GM23248 (cell line): ENCODE results near the gene TMEM178B. TPM values are rescaled to one million over a fixed set of nuclear protein-coding genes. Genes with fewer than 3 reads are reported as not detected.
"Not testable (repeated sequence)": the region's sequence is repeated elsewhere in the genome, so short reads cannot be mapped to it uniquely, and the experiment has no call there.

Experiments used
- DNase-seq: peaks from one replicate; pipeline ENCODE4 v3.0.0-alpha.2; 2015
- H2AFZ ChIP-seq: fragments of 200-600 bp; sonication (generic); 2 replicates; pipeline ENCODE4 v1.6.1; 2016; ENCODE audit warnings: antibody characterized with exemption
- H3F3A ChIP-seq: fragments of 200-600 bp; sonication (generic); 2 replicates; pipeline ENCODE4 v1.6.1; 2016; ENCODE audit warnings: mild to moderate bottlenecking, antibody characterized with exemption, mixed run types; ENCODE audit not compliant: insufficient read depth
- H3K27ac ChIP-seq: fragments of 200-600 bp; sonication (generic); 2 replicates; pipeline ENCODE4 v1.5.1; 2016; ENCODE audit warnings: mild to moderate bottlenecking
- H3K27me3 ChIP-seq: fragments of 200-600 bp; sonication (generic); replicated peaks from 2 replicates; pipeline ENCODE4 v1.6.1; 2016; ENCODE audit warnings: mild to moderate bottlenecking; ENCODE audit not compliant: insufficient read depth
- H3K36me3 ChIP-seq: fragments of 200-600 bp; sonication (generic); 2 replicates; pipeline ENCODE4 v1.6.1; 2016; ENCODE audit warnings: low read depth, mild to moderate bottlenecking
- H3K4me1 ChIP-seq: fragments of 200-600 bp; sonication (generic); 2 replicates; pipeline ENCODE4 v1.6.1; 2016; ENCODE audit warnings: mild to moderate bottlenecking; ENCODE audit not compliant: insufficient read depth
- H3K4me2 ChIP-seq: fragments of 200-600 bp; sonication (generic); one replicate; pipeline ENCODE4 v1.6.1; 2016; ENCODE audit warnings: mild to moderate bottlenecking; ENCODE audit not compliant: unreplicated experiment
- H3K4me3 ChIP-seq: fragments of 200-600 bp; sonication (generic); 2 replicates; pipeline ENCODE4 v1.5.1; 2016; ENCODE audit warnings: mild to moderate bottlenecking
- H3K79me2 ChIP-seq: fragments of 200-600 bp; sonication (generic); 2 replicates; pipeline ENCODE4 v1.6.1; 2016; ENCODE audit warnings: mild to moderate bottlenecking; ENCODE audit not compliant: insufficient read depth
- H3K9ac ChIP-seq: fragments of 200-600 bp; sonication (generic); 2 replicates; pipeline ENCODE4 v1.6.1; 2016; ENCODE audit warnings: mild to moderate bottlenecking
- H3K9me2 ChIP-seq: fragments of 200-600 bp; sonication (generic); 2 replicates; pipeline ENCODE4 v1.6.1; 2016; ENCODE audit warnings: mixed run types, mild to moderate bottlenecking, moderate library complexity; ENCODE audit not compliant: insufficient read depth
- H3K9me3 ChIP-seq: fragments of 200-600 bp; sonication (generic); one replicate; pipeline ENCODE4 v1.6.1; 2017; ENCODE audit warnings: low read depth
- H4K20me1 ChIP-seq: fragments of 200-600 bp; sonication (generic); 2 replicates; pipeline ENCODE4 v1.6.0; 2016; ENCODE audit not compliant: insufficient read depth
- EZH2 ChIP-seq: fragments of 200-600 bp; sonication (generic); IDR thresholded peaks from 2 replicates; pipeline ENCODE4 v1.6.1; 2018; ENCODE audit warnings: antibody characterized with exemption, mild to moderate bottlenecking; ENCODE audit not compliant: insufficient read depth, poor library complexity, severe bottlenecking
- EZH2phosphoT487 ChIP-seq: fragments of 200-600 bp; sonication (generic); IDR thresholded peaks from 2 replicates; pipeline ENCODE4 v1.6.1; 2018; ENCODE audit warnings: antibody characterized with exemption, moderate library complexity, mild to moderate bottlenecking, low read depth; ENCODE audit not compliant: insufficient read depth
- WGBS, 2 experiments: methylation state at CpG; one replicate each; pipeline ENCODE4 v1.1.6; 2015 to 2017; ENCODE audit warnings: low lambda C conversion rate in 2 of 2, low coverage in 1 of 2; ENCODE audit errors: missing lambda C conversion rate in 2 of 2; 5-methylcytosine and 5-hydroxymethylcytosine counted together
- in situ Hi-C: fragments of 300-500 bp; cut with MboI; formaldehyde crosslinking; loops from 2 replicates; pipeline ENCODE4 v1.15.0; 2020
- polyA plus RNA-seq: library from polyadenylated mRNA; unstranded; fragments of >200 nt; fragmentation: Nextera tagmentation; extraction: Ambion mirVana; gene quantifications from 2 replicates; pipeline ENCODE4 v1.2.1, GENCODE V29; 2016
- total RNA-seq: library from RNA; depleted of rRNA; stranded (reverse); fragments of >200 nt; shearing (Covaris generic); gene quantifications from 2 replicates; pipeline ENCODE4 v1.2.3, GENCODE V29; 2014

TMEM178B gene
- total and polyA plus RNA-seq, 2 experiments from 2014 or later = 0.05 to 0.22 TPM

DNA sequence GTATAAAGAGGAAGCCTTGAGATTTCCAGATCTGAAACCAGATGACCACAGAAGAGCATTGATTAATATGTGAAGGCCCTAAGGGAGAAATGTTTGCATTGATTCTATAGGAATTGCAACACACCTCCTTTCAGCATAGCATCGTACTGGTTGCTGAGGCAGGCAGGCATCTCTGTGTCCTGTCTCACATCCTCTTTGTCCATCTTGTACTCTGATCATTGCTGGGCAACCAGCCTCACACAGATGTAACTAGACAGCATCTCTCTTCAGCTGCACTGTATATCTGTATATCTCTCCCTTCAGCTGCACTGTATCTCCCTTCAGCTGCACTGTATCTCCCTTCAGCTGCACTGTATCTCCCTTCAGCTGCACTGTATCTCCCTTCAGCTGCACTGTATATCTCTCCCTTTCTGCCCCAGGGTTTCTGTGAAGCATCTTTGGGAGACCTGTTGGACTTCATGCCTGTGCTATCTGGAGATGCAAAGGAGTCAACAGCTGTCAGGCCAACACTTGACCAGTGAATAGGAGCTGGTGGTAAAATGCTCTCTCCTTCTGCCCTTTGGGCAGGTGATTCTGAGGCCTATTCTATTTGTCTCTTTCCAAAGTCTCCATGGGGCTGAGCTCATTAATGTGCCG is 40.3 kb downstream of the TMEM178B start:
- in situ Hi-C loops = no loop called here
- Histone ChIP-seq H3K27me3 (no peaks in the 10 kb centered on the region), H3K4me2 (no peak overlapping the region), H3K9me3 (no peaks in the 10 kb centered on the region), H3K9ac (no peak overlapping the region), H3K27ac (no peak overlapping the region), H3K9me2 (no peaks in the 10 kb centered on the region), H3K79me2 (no peaks in the 10 kb centered on the region), H3K4me1 (no peaks in the 10 kb centered on the region), H3K36me3 (no peaks in the 10 kb centered on the region), H2AFZ (no peak overlapping the region), H3F3A (no peaks in the 10 kb centered on the region), H3K4me3 (no peak overlapping the region), H4K20me1 (no peaks in the 10 kb centered on the region)
- DNase-seq = no peak
- WGBS, 2 experiments = 4 to 21% methylated on average over 2 of the region's 2 CpGs
- TF ChIP-seq EZH2phosphoT487 (no peak), EZH2 (no peak)

DNA sequence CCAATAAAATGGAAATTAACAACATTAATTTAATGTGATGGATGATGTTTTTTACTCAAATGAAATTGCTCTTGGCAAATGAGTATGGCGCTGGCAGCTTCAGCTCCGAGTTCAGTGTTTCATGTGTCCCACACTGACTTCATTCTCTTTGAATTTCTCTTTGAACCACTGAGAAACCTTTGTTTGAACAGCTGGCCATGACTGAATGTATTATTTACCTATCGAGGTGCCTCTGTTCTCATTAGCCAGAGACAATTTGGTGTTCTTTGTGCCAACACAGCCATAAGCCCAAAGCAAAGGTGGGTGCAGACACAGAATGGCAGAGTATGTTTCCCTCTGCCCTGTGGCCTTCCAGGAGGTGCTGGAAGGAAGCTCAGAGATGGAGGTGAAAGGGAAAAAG is 42.1 kb downstream of the TMEM178B start:
- no peak overlapping the region for H3K9ac ChIP-seq
- H3K4me1 ChIP-seq = no peaks in the 10 kb centered on the region
- TF ChIP-seq EZH2phosphoT487 (no peak), EZH2 (no peak)
- no peaks in the 10 kb centered on the region for H3K9me2 ChIP-seq
- H4K20me1 ChIP-seq = no peaks in the 10 kb centered on the region
- no peaks in the 10 kb centered on the region for H3F3A ChIP-seq
- WGBS, 2 experiments = 19 to 22% methylated on average over 3 of the region's 3 CpGs
- H3K4me2 ChIP-seq = no peak overlapping the region
- H3K27ac ChIP-seq = no peak overlapping the region
- no peaks in the 10 kb centered on the region for H3K9me3 ChIP-seq
- H3K79me2 ChIP-seq = no peaks in the 10 kb centered on the region
- in situ Hi-C loops = no loop called here
- H3K27me3 ChIP-seq = no peaks in the 10 kb centered on the region
- no peak overlapping the region for H3K4me3 ChIP-seq
- no peaks in the 10 kb centered on the region for H3K36me3 ChIP-seq
- H2AFZ ChIP-seq = no peak overlapping the region
- no peak for DNase-seq

DNA sequence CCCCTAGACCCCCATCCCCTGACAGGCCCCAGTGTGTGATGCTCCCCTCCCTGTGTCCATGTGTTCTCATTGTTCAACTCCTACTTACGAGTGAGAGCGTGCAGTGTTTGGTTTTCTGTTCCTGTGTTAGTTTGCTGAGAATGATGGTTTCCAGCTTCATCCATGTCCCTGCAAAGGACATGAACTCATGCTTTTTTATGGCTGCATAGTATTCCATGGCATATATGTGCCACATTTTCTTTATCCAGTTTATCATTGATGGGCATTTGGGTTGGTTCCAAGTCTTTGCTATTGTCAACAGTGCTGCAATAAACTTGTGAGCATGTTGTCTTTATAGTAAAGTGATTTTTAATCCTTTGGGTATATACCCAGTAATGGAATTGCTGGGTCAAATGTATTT is 42.8 kb downstream of the TMEM178B start:
- H3K4me1 ChIP-seq, H3K4me3 ChIP-seq, H3K27ac ChIP-seq, H3K9ac ChIP-seq, H3K9me2 ChIP-seq, H3K36me3 ChIP-seq, H3K27me3 ChIP-seq, H4K20me1 ChIP-seq, H3K79me2 ChIP-seq, in situ Hi-C loops, H2AFZ ChIP-seq, H3F3A ChIP-seq, H3K4me2 ChIP-seq, DNase-seq, H3K9me3 ChIP-seq: not testable (repeated sequence)
- 40 to 53% methylated on average over 2 of the region's 2 CpGs for WGBS, 2 experiments

DNA sequence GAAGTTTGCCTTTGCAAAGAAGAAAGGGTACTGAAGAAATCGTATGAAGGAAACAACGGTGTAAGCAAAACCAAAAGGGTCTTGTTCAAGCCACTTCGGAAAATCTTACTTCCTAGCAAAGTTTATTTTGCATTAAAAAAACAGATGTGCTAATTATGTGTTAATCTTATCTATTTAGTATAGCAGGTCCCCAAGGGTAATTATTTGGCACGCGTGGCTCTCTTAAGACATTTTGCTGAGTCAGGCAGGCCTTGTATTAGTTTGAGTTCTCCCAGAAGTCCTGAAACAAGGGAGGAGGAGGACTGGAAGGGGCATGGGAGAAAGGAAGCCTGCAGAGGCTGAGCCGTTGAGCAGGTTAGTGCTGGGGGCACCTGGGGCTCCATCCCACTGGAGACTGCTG is 44.9 kb downstream of the TMEM178B start:
- no peak overlapping the region for H2AFZ ChIP-seq
- 35 to 45% methylated on average over 6 of the region's 6 CpGs for WGBS, 2 experiments
- DNase-seq = no peak
- no peaks in the 10 kb centered on the region for H3K79me2 ChIP-seq
- in situ Hi-C loops = no loop called here
- H3K27me3 ChIP-seq = no peaks in the 10 kb centered on the region
- no peak overlapping the region for H3K9ac ChIP-seq
- H3F3A ChIP-seq = no peaks in the 10 kb centered on the region
- no peaks in the 10 kb centered on the region for H3K4me1 ChIP-seq
- TF ChIP-seq EZH2 = no peak
- TF ChIP-seq EZH2phosphoT487 = no peak
- H4K20me1 ChIP-seq = no peaks in the 10 kb centered on the region
- H3K27ac ChIP-seq = no peak overlapping the region
- no peaks in the 10 kb centered on the region for H3K9me2 ChIP-seq
- H3K36me3 ChIP-seq = no peaks in the 10 kb centered on the region
- H3K9me3 ChIP-seq = no peaks in the 10 kb centered on the region
- H3K4me2 ChIP-seq = no peak overlapping the region
- no peak overlapping the region for H3K4me3 ChIP-seq

DNA sequence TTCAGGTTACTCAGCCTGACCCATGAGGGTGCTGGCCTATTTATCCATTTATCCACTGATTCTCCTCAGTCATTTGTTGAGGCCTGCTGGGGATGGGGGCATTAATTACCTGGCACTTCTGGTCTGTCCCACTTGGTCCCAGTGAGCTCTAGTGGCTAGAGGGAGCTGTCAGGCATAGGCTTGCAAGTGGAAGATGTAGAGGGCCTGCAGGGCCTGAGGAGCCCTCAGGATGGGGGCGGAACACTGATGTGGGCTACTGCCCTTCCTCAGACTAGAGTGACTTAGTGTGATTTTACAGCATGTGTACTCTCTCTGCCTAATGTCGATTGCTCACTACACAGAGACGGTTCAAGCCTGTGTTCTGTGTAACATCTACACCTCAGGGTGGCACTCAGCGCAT is 45.3 kb downstream of the TMEM178B start:
- WGBS, 2 experiments = 19 to 24% methylated on average over 4 of the region's 4 CpGs
- H3K4me3 ChIP-seq = no peak overlapping the region
- no peaks in the 10 kb centered on the region for H3K36me3 ChIP-seq
- H3K9me3 ChIP-seq = no peaks in the 10 kb centered on the region
- H3K79me2 ChIP-seq = no peaks in the 10 kb centered on the region
- H4K20me1 ChIP-seq = no peaks in the 10 kb centered on the region
- TF ChIP-seq EZH2 (no peak), EZH2phosphoT487 (no peak)
- no peaks in the 10 kb centered on the region for H3K27me3 ChIP-seq
- no peaks in the 10 kb centered on the region for H3K4me1 ChIP-seq
- in situ Hi-C loops = no loop called here
- H3K9ac ChIP-seq = no peak overlapping the region
- no peak overlapping the region for H3K27ac ChIP-seq
- no peak overlapping the region for H3K4me2 ChIP-seq
- DNase-seq = no peak
- H3F3A ChIP-seq = no peaks in the 10 kb centered on the region
- H2AFZ ChIP-seq = no peak overlapping the region
- H3K9me2 ChIP-seq = no peaks in the 10 kb centered on the region
